ENCODE data around the gene NTM. TPM values are rescaled to one million over a fixed set of nuclear protein-coding genes. Genes with fewer than 3 reads are reported as not detected.

NTM gene
- total RNA-seq, 2 experiments from 2014 or later = not detected

DNA sequence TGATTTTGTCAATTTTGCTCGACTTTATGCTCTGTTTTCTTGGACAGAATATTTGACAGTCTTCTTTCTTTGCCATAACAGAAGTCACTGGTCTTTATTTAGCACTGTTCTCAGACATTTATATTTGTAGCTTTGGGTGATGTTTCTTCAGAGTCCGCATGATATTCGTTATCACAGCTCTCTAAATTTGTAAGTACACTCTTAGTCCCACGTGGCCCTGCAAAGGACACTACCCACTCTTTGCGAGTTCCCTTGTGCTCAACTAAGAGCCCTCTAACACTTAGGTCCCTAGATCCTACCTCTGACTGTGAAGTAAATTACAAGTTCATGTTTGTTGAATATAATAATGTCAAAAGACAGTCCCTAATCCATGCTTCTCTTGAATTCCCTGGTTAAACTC is 651.9 kb downstream of the NTM start:
- ChIA-PET CTCF (no interaction called here), POLR2A (no interaction called here)
- Mint-ChIP-seq H3K9me3 (peaks cover 5% of the 10 kb centered on the region), H3K36me3 (ENCODE audit: low read depth) (no peaks in the 10 kb centered on the region), H3K27me3 (peaks cover 2% of the 10 kb centered on the region), H3K4me1 (ENCODE audit: low read depth) (no peaks in the 10 kb centered on the region), H3K4me3 (no peak overlapping the region), H3K27ac (no peak overlapping the region)
- intact Hi-C loops (cut with micrococcal nuclease) = no loop called here
- ATAC-seq (no peak), DNase-seq (no peak)
- TF ChIP-seq, protein P1, sequence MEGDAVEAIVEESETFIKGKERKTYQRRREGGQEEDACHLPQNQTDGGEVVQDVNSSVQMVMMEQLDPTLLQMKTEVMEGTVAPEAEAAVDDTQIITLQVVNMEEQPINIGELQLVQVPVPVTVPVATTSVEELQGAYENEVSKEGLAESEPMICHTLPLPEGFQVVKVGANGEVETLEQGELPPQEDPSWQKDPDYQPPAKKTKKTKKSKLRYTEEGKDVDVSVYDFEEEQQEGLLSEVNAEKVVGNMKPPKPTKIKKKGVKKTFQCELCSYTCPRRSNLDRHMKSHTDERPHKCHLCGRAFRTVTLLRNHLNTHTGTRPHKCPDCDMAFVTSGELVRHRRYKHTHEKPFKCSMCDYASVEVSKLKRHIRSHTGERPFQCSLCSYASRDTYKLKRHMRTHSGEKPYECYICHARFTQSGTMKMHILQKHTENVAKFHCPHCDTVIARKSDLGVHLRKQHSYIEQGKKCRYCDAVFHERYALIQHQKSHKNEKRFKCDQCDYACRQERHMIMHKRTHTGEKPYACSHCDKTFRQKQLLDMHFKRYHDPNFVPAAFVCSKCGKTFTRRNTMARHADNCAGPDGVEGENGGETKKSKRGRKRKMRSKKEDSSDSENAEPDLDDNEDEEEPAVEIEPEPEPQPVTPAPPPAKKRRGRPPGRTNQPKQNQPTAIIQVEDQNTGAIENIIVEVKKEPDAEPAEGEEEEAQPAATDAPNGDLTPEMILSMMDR (IDR thresholded peaks at IDR 0.05) = no peak

DNA sequence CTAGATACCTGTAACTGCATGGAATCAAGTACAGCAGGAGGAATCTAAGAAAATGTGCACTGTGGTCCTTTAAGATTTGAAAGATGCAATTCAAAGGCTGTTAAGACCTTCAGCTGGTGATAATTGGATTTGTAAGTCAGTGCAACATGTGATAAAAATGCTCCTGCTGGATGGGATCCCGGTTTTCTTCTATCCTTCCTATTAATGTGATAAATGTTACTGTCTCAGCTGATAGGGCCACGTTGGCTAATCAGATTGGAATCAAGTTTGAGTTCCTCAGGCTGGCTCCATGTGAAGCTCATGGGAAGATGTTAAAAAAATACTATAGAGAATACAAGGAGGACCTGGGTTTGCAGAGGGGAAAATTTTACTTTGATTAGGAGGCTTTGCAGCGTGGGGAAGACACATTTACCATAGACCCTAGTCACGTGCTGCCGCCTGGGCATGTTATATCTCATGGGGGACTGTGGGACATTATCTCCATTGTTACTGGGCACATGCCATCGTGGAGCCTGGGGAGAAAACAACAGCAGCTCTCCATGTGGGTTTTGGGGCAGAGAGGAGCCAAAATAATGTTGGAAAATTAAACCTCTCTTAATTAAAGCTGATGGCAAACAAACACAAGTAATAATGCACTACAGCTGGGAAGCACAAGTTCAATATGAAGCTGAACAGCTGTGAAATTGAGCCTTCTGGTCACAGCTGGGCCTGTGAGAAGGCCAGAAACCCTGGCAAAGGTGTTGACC is 652.5 kb downstream of the NTM start:
- ATAC-seq (no peak), DNase-seq (no peak)
- intact Hi-C loops (cut with micrococcal nuclease) = no loop called here
- no peaks in the 10 kb centered on the region for H3K4me1 Mint-ChIP-seq (ENCODE audit: low read depth)
- ChIA-PET POLR2A (no interaction called here), CTCF (interaction anchor here (0.7 to 1.0 kb wide), 2 partner anchors 9 to 20 kb away, joined by 3 to 4 read pairs; no protein-coding TSS in a partner anchor)
- H3K27me3 Mint-ChIP-seq = peaks cover 2% of the 10 kb centered on the region
- no peak overlapping the region for H3K27ac Mint-ChIP-seq
- peaks cover 5% of the 10 kb centered on the region for H3K9me3 Mint-ChIP-seq
- H3K4me3 Mint-ChIP-seq = no peak overlapping the region
- no peaks in the 10 kb centered on the region for H3K36me3 Mint-ChIP-seq (ENCODE audit: low read depth)
- TF ChIP-seq, protein P1 (IDR thresholded peaks at IDR 0.05) = no peak

DNA sequence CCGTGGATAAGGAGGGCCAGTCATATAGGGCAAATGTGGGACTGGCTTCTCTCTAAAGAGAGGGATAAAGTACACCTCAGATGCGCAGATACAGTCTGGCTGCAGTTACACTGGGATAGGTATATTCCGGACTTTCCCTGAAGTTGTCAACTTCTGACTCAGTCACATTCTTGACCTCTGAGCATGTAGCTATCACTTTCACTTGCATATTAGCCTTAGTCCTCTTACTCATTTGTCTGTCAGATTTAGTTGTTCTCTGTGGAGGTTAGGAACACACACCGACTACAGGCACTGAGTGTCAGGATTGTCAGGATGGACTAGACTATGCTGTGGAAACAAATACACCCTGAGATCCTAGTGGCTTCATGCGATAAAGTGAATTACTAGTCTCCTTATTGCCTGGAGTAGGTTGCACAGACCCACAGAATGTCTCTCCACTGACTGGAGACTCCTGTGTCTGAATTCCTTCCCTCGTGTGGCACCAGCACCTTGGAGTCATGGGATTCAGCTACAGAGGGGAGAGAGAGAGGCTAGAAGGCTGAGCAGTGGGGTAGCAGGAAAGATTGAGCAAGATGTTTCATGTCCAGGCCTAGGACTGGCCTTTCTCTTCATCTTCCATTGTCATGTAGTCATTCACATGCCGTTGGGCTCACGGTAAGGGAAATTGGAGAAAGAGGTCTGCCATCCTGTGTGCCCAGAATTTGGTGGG is 654.3 kb downstream of the NTM start:
- H3K27ac Mint-ChIP-seq = no peak overlapping the region
- DNase-seq (no peak), ATAC-seq (no peak)
- no peaks in the 10 kb centered on the region for H3K4me1 Mint-ChIP-seq (ENCODE audit: low read depth)
- intact Hi-C loops (cut with micrococcal nuclease) = no loop called here
- peaks cover 5% of the 10 kb centered on the region for H3K9me3 Mint-ChIP-seq
- CTCF ChIA-PET = no interaction called here
- POLR2A ChIA-PET = no interaction called here
- H3K36me3 Mint-ChIP-seq (ENCODE audit: low read depth) = no peaks in the 10 kb centered on the region
- TF ChIP-seq, protein P1 (IDR thresholded peaks at IDR 0.05) = no peak
- peaks cover 2% of the 10 kb centered on the region for H3K27me3 Mint-ChIP-seq
- H3K4me3 Mint-ChIP-seq = no peak overlapping the region

DNA sequence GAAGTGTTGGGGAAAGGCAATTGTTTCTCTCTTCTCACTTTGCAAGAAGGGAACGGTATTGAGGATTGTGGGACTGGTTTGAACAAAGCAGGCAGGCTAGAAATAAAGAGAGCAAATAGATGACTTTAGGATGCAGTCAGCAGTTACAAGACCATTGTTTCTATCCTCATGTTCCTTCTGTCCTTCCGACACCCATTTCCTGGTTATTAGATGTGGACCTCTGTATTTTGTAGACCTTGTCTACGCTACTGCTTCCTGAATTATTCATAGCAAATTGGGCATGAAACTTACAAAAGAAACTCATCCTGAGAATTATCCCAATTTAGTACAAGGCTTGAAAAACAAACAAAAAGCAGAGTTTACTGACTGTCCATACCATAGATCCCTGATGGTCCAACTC is 656.3 kb downstream of the NTM start:
- no peaks in the 10 kb centered on the region for H3K36me3 Mint-ChIP-seq (ENCODE audit: low read depth)
- ChIA-PET POLR2A (no interaction called here), CTCF (no interaction called here)
- H3K4me3 Mint-ChIP-seq = no peak overlapping the region
- TF ChIP-seq, protein P1 (IDR thresholded peaks at IDR 0.05) = no peak
- DNase-seq = no peak
- no peaks in the 10 kb centered on the region for H3K9me3 Mint-ChIP-seq
- H3K27me3 Mint-ChIP-seq = peaks cover 2% of the 10 kb centered on the region
- no peak overlapping the region for H3K27ac Mint-ChIP-seq
- intact Hi-C loops (cut with micrococcal nuclease) = no loop called here
- no peaks in the 10 kb centered on the region for H3K4me1 Mint-ChIP-seq (ENCODE audit: low read depth)
- ATAC-seq = no peak
